HG02970 (cell line): Measurements from ENCODE around the gene SUSD5.
"Not testable (repeated sequence)": the region's sequence is repeated elsewhere in the genome, so short reads cannot be mapped to it uniquely, and the experiment has no call there.

Experiments
- ATAC-seq: cut with Tn5 transposase; IDR thresholded peaks from one replicate; pipeline ENCODE4 v1.9.1; 2021; ENCODE audit warnings: mild to moderate bottlenecking, moderate library complexity, moderate number of reproducible peaks; ENCODE audit not compliant: unreplicated experiment, low FRiP score

SUSD5 gene

DNA sequence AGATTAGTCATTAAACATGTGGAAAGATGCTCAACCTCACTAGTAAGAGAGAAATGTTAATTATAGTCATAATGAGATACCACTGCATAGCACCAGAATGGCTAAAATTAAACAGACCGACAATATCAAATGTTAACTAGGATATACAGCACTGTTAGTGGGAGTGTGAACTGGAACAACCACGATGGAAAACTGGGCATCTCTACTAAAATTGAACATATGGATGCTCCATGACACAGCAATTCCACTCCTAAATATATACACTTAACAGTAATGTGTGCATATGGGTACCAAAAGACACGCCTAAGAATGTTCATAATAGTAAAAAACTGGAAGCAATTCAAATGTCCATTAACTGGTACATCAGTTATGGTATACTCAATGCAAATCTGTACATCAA lies 63.3 kb downstream of the SUSD5 start:
- ATAC-seq: no peak

DNA sequence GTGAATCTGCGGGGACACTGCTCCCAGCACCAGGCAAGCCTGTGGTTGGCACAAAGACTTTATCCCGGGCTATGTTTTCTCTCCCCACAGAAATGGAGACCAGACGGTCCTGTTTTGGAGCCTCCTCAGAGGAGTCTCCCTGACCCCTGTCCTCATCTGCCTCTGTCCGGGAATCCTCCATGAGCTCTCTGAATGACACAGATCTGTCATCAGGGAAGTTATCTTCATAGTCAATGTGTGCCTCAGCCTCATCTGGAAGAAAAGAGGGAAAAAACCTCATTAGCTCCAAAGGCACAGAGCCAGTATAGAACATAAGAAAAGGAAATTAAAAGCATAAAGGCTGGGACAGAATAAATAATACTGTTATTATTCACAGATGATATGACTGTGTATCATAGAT lies 64.8 kb downstream of the SUSD5 start:
- ATAC-seq: no peak

DNA sequence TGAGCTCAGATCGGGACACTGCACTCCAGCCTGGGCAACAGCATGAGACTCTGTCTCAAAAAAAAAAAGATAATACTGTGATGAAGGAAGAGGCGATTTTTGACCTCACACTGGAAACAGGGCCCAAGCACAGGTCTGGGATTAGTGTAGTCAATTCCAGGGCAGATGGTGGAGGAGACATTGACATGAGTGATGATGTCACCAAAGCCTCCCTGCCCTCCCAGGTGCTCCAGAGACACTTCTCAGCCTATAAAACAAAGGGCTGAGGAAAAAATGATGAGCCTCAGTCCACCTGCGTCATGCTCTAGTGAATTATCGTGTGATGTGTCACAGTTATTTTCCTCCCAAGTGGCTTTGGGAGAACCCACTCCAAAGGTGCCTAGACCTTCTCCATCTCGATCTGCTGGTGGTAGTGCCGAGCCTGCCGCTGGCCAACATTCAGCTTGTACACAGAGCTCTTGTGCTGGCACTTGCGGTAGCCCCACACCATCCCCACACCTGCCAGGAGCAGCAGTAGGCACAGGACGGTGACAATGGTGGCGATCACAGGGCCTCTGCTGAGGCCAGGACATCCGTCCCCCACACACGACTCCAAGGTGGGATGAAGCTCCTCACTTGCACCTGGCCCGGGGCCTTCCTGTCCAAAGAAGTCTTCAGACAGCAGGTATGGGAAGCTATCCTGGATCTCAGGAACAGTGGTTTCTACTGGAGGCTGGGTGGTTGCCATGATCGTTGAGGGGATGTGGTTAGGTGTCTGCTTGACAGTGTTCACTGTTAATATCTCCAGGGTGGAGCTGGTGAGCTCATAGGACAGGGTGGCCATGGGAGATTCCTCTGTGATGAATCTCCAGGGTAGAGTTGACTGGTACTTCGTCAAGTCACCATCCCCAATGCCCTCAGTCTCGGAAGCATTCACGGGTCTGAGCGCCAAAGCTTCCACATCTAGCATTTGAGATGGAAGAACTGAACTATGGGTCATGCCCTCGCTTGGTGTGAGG lies 65.9 kb downstream of the SUSD5 start:
- no peak for ATAC-seq

DNA sequence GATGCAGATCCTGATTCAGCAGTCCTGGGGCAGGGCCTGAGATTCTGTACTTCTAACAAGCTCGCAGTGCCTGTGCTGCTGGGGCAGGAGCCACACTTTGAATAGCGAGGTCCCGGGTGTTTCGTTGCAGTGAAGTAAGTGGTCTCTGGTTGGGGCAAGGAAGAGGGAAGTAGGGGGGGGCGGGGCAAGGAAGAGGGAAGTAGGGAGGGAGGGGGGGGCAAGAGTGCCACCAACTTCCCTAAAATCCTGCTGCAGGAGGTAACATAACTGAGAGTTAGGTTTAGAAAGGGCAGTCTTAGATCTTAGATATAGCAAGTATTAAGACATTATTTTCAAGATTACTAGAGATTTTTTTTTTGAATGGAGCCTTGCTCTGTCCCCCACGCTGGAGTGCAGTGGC lies 69.3 kb downstream of the SUSD5 start:
- no peak for ATAC-seq

DNA sequence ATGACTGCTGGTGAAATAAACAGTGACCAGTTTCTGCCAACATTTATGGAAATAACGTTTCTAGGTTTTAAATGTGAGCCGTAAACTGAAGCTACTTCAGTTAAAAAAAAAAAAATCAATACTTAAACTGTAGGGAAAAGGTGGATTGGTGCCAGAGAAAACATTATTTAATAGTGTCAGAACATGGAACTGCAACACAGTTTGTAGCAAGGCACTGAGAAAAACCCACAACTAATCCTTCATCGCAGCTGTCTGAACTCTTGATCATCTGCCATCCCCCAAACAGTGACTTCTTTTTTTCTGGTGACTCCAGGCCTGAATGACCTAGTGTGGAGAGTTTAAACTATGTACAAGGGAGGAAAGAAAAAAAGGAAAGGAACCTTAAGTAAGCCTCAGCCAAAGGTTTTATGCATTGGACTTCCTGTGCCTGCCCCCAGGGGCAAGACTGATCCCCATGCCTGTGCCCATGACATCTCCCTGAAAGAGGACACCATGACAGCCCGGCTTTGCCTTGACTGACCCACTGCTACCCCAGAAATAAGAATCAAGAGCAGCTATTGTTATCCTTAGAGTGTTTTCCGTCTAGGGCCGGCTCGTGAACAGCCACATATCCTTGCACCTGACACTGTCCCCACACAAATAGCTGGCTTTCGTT lies 71.7 kb downstream of the SUSD5 start:
- ATAC-seq: no peak

DNA sequence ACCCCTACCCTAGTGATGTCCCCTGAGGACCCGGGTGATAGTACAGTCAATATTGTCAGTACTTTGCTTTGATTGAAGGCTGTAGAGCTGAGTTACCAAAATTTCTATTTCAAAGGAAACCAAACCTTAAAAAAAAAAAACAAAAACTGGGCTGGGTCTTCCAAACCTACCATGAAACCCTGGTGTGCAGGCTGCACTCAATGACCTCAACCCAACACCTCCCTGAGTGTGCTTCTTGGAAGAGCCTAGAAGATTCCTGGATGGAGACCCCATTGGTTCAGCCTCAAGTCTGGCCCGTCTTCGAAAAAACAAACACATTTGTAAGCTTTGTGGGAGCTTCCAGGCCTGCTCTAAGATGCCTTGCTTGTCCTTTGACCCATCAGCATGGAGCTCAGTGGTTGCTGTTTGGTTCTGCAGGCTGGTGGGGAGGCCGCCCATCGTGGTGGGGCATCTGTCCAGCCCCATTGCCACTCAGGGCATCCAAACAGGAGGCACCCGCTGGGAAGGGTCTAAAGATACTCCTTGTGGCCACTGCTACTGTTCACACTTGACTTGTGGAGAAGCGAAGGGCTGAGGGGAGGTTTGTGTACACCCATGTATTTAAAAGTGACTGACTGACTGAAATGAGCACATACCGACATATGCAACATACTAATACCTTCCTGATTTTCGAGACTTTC lies 72.6 kb downstream of the SUSD5 start:
- no peak for ATAC-seq

DNA sequence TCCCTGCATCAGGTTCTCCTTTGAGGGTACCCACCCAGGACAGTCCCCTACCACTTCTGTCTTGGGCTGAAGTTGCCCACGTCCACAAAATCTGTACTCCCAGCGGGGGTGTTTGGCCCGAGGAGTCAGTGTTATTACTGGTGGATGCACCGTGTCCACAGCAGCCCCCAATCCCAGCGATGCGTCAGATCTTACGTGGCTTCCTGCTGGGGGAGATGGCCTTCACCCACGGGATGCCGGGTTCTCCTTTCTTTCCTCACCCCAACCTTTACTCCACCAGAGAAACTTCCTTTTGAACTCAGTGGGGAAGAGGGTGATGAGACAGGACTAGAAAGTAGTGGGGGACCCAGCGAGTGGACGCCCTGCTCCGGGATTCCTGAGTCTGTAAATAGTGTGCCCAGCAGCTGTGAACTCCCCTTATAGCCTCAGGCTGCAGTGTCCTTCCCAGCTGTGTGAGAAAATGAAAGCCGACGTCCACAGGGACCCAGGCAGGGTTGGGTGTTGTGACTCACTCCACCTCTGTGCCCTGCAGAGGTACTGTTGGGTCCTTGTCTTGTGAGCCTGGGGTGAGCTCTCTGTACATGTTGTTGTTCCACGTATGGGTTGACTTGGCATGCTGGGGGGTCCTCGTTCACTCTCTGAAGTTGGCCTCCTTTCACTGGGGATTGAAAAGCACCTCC lies 73.2 kb downstream of the SUSD5 start:
- ATAC-seq: no peak

DNA sequence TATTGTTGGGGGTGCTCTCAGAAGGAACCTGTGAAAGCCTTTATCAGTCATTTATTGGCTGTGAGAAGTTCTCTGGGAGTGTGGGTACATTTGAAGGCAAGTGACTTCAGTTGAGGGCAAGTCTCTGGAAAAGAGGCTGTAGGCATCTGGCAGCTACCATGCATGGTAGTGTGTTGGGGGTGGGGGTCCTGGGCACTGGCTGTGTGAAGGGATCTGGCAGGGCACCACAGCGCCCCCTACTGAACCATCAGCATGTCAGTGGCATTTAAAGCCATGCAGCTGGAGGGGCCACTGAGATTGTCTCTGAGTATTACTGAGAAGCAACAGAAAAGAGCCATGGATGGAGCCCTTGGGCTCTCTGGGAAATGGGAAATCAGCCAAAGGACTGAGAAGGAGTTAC lies 74.2 kb downstream of the SUSD5 start:
- no peak for ATAC-seq

DNA sequence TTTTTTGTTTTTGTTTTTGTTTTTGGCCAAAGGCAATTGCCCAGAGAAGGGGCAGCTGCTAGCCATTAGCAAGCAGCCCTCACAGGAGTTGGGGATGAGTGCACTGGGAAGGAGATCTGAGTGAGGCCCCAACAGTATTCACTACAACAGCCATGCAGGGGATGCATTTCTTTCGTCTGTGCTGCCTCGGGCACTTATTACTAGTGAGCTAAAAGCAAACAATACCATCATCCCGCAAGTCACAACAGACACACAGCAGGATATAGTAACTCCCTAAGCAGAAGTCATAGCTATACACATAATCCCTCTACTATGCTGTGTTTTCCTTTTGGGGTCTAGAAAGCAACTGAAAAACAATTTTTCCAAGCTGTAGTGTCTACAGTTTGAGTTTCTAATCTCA lies 77.6 kb downstream of the SUSD5 start:
- no peak for ATAC-seq

DNA sequence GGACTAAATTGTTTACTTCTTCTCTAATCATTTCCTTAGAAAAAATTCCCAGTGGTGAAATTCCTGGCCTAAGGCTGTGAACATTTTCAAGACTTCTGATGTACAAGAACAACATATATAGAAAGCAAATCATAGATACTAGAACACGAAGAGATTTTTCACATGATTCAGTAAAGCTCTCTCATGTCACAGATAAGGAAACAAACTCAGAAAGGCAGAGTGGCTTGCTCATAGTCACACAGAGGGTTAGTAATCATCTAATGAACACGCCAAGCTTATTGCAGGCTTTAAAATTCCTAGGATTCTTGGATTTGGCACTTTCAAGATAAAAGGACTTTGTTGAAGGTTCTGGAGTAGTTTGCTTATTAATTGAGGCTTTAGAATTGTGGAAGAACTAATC lies 78.6 kb downstream of the SUSD5 start:
- ATAC-seq: no peak

DNA sequence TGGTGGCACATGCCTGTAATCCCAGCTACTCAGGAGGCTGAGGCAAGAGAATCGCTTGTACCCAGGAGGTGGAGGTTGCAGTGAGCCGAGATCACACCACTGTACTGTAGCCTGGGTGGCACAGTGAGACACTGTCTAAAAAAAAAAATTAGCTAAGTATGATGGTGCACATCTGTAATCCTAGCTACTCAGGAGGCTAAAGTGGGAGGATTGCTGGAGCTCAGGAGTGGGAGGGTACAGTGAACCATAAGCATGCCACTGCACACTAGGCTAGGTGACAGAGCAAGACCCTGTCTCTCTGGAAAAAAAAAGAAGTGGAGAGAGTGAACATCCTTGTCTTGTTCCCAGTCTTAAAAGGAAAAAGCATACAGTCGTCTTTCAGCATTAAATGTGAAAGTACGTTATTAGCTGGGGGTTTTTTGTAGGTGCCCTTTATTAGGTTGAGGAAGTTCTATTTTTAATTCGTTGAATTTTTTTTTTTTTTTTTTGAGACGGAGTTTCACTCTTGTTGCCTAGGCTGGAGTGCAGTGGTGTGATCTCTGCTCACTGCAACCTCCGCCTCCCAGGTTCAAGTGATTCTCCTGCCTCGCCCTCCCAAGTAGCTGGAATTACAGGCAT lies 79.5 kb downstream of the SUSD5 start:
- not testable (repeated sequence) for ATAC-seq

DNA sequence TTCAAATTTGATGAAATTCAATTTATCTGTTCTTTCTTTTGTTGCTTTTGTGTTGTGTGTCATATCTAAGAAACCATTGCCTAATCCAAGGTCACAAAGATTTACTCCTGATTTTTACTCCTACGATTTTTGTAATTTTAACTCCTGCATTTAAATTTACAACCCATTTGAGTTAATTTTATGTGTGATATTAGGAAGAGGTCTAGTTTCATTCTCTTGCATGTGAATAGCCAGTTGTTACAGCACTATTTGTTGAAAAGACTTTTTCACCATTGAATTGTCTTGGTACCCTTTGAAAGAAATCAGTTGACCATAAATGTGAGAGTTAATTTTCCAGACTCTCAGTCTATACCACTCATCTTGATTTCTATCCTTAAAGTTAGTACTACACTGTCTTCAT lies 80.9 kb downstream of the SUSD5 start:
- ATAC-seq: no peak

DNA sequence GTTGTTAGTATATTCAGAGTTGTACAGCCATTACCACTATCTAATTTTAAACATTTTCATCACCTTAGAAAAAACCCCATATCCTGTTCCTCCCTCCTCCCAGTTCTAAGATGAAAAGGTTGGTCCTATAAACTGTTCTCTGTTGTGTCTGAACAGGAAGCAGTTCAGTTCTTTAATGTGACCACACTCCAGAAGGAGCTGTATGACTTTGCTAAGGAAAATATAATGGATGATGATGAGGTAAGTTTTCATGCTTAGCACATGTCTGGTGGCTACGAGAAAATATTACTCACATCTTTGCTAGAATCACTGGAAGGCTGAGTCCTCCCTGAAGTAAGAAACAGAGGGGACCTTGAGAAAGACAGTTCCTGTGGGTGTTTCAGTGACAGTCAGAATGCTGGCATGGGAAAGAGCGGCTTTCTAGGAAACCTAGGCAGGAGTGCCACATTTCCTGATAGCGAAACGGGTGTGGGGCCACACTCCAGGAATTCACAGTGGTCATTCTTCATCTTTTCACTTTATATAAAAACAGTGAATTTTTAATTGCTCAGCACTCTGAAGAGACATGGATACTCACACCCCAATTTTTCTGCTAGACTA lies 84.5 kb downstream of the SUSD5 start:
- no peak for ATAC-seq

DNA sequence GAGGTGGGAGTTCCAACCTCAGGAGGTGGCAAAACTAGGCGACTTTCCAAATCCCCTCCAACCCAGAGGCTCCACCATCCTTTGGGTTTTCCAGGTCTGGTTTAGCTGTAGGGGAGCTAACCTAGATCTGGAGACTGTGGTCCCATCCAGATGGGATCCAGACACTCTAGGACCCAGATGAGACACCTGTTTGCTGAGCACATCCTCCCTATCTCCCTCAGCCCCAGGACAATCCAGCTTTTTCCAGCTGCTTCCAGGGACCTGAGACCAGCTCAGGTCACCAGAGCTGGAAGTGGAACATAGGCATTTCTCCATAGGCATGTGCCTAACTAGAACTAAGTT lies 86.6 kb downstream of the SUSD5 start:
- ATAC-seq: no peak

DNA sequence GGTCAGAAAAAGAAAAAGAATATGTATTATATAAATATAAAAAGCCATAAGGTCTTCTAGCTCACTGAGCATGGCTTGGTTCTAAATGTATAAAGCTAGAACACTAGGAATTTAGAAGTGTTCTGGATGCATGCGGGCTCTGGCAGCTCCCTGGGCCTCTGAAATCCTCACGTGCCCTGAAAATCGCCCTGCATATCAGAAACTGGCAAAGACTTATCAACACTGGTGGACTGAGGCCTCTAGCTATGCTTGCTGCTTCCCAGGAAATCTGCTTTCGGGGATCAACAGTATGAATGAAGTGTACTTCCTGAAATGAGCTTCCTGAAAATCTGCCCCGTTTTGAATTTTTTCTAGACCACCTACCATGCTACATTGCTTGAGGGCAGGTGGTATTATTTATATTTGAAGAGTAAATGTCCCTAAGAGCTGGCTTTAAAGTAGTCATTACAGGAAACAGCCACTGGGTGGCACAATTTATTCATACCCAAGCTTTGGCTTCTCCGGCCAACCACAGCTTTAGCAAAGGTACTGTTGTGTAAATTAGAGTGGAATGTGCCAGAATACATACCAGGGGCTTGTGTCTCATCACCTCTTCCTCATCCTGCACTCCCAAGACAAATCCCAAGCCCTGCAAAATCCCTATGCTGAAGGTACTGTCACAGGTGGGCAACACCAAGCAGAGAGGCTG lies 87.1 kb downstream of the SUSD5 start:
- no peak for ATAC-seq

DNA sequence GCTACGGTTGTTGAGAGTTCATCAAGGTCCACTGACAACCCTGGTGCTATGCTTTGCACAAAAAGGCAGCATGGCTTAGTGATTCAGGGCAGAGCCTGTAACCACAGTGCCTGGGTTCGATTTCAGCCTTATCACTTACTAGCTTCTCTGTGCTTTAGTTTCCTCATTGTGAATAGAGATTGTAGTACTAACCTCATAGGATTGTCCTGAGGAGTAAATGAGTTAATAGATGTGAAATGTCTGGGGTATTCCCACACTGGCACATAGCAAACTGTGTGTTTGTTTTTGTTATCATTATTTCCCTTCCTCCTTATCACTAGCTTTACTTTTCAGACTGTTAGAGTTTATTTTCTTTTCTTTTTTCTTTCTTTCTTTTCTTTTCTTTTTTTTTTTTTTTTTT lies 88.5 kb downstream of the SUSD5 start:
- ATAC-seq: no peak

DNA sequence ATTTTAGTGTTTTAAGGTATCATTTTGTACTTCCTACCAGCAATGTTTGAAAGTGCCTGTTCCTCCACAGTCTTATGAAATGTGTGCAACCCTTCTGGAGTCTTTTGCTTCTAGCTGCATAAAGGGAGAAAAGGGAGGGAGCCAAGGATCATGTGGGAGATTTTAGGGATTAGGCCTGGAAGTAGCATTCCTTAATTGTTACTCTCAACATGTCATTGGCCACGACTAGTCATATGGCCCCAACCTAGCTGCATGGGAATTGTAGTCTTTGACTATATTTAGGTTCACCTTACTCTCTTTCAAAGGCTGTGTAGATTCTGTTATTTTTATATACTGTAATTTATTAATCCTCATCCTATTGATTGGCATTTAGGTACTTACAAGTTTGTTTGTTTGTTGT lies 89.9 kb downstream of the SUSD5 start:
- no peak for ATAC-seq

DNA sequence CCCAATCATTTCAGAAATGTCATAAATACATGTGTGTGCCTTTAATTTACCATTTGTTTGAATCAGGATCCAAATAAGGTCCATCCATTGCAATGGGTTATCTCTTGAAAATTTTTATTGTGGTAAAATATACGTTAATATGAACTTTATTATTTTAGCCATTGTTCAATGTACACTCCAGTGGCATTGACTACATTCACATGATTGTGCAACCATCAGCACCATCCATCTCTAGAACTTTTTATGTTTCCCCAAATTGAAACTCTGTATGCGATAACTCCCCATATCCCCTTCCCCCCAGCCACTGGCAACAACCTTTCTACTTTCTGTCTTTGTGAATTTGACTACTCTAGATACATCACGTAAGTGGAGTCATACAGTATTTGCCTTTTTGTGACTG lies 92.8 kb downstream of the SUSD5 start:
- no peak for ATAC-seq

DNA sequence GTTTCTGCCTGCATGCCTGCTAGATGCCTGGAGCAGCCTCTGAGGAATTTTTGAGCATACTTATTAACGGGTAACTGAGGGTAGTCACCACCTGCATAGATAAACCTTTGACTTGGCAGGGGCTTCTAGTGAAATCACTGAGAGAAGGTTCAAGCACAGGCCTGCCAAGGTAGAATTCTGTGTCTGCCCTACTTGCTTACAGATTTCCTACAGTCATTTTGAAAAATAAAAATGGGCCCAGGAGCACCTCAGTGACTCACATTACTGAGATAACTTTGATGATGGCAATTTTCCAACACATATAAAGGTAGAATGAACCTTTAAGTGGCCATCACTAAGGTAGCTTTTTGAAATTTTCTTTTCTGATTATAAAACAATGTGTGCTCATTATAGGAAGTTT lies 94.0 kb downstream of the SUSD5 start:
- no peak for ATAC-seq
